ENCODE results near the gene NKAIN4. TPM values are rescaled to one million over a fixed set of nuclear protein-coding genes. Genes with fewer than 3 reads are reported as not detected.

The NKAIN4 gene
- total RNA-seq, 3 donors from 2014 or later: not detected

- Histone ChIP-seq H3K27ac (peak overlapping the region; percentile 77 to 86), H3K36me3 (no peaks in the 10 kb centered on the region), H3K4me1 (peaks cover 0 to 12% of the 10 kb centered on the region in 2 donors), H3K4me3 (peak overlapping the region; percentile 94 to 100 (median 95)), H3K27me3 (no peaks in the 10 kb centered on the region), H3K9me3 (no peaks in the 10 kb centered on the region)
- no peak for DNase-seq (ENCODE audit: low spot score in 2 of 2)
- TF ChIP-seq POLR2A (IDR thresholded peaks at IDR 0.05) (no peak), POLR2AphosphoS5 (IDR thresholded peaks at IDR 0.05) (no peak), CTCF (IDR thresholded peaks at IDR 0.05) (no peak)
- intact Hi-C loops (cut with DNase I; ENCODE audit: low total_unique reads): no loop called here
These were observed 18.9 kb upstream of the NKAIN4 start for GRCh38 chr20:63273059-63273579.

- peak; percentile 49 for TF ChIP-seq POLR2A (IDR thresholded peaks at IDR 0.05)
- TF ChIP-seq CTCF (IDR thresholded peaks at IDR 0.05): no peak
- peak in 2 of 3 donors; percentile 59 to 69 for TF ChIP-seq POLR2AphosphoS5 (IDR thresholded peaks at IDR 0.05)
These were observed 18.1 kb upstream of the NKAIN4 start, which contains the start of gene ARFGAP1 for GRCh38 chr20:63272105-63273058. ARFGAP1 (plus strand) TSS chr20:63272813; CDS start chr20:63275581, 2,768 bp downstream.

GRCh38 chr20:63270606-63271325 is 16.5 kb upstream of the NKAIN4 start:
- Histone ChIP-seq H3K27me3 (peaks cover 0 to 8% of the 10 kb centered on the region in 2 donors), H3K4me3 (no peak overlapping the region), H3K27ac (no peak overlapping the region), H3K36me3 (no peaks in the 10 kb centered on the region), H3K4me1 (peaks cover 0 to 12% of the 10 kb centered on the region in 2 donors), H3K9me3 (no peaks in the 10 kb centered on the region)
- DNase-seq (ENCODE audit: low spot score in 2 of 2): no peak
- TF ChIP-seq POLR2A (IDR thresholded peaks at IDR 0.05) (no peak), POLR2AphosphoS5 (IDR thresholded peaks at IDR 0.05) (no peak), CTCF (IDR thresholded peaks at IDR 0.05) (no peak)
- intact Hi-C loops (cut with DNase I; ENCODE audit: low total_unique reads): no loop called here

More at GRCh38 chr20:63272105-63273058, 18.1 kb upstream of the NKAIN4 start, which contains the start of gene ARFGAP1:
- H3K9me3 ChIP-seq: no peaks in the 10 kb centered on the region
- DNase-seq (ENCODE audit: low spot score in 2 of 2): peak; percentile 81 to 83
- H3K4me1 ChIP-seq: peaks cover 0 to 12% of the 10 kb centered on the region in 2 donors
- peaks cover 0 to 2% of the 10 kb centered on the region in 2 donors for H3K27me3 ChIP-seq
- intact Hi-C loops (cut with DNase I; ENCODE audit: low total_unique reads): no loop called here
- H3K4me3 ChIP-seq: peak within 1 kb of the TSS; percentile 94 to 100 (median 95)
- peak within 1 kb of the TSS; percentile 77 to 86 for H3K27ac ChIP-seq
- H3K36me3 ChIP-seq: no peaks in the 10 kb centered on the region

- no peaks in the 10 kb centered on the region for H3K36me3 ChIP-seq
- no peaks in the 10 kb centered on the region for H3K9me3 ChIP-seq
- peaks cover 0 to 13% of the 10 kb centered on the region in 2 donors for H3K27me3 ChIP-seq
- H3K4me3 ChIP-seq: no peak overlapping the region
- DNase-seq (ENCODE audit: low spot score in 2 of 2): no peak
- intact Hi-C loops (cut with DNase I; ENCODE audit: low total_unique reads): no loop called here
- H3K27ac ChIP-seq: no peak overlapping the region
- peaks cover 0 to 12% of the 10 kb centered on the region in 2 donors for H3K4me1 ChIP-seq
- TF ChIP-seq POLR2AphosphoS5 (IDR thresholded peaks at IDR 0.05) (no peak), POLR2A (IDR thresholded peaks at IDR 0.05) (no peak), CTCF (IDR thresholded peaks at IDR 0.05) (no peak)
These were observed 15.5 kb upstream of the NKAIN4 start for GRCh38 chr20:63269724-63270123.

Data from breast epithelium (tissue), 4 donors.